Uterus (tissue), 2 donors: Measurements from ENCODE around the gene DNAAF2.

Experiments used
- POLR2A ChIP-seq, 2 donors: fragments of 450-650 bp; IDR thresholded peaks; one replicate each; pipeline ENCODE4 v1.6.1; 2016; ENCODE audit warnings: antibody characterized with exemption in 2 of 2, mild to moderate bottlenecking in 1 of 2, moderate library complexity in 1 of 2
- TF ChIP-seq, protein P1 (sequence below), 4 experiments: fragments of 200-600 bp in 2 of 4; fragments of 450-650 bp in 2 of 4; sonication (generic) in 2 of 4; IDR thresholded peaks; one replicate each; pipeline ENCODE4 v1.5.1; 2016 to 2019; ENCODE audit warnings: antibody characterized with exemption in 4 of 4, mild to moderate bottlenecking in 2 of 4, moderate library complexity in 1 of 4

DNA sequence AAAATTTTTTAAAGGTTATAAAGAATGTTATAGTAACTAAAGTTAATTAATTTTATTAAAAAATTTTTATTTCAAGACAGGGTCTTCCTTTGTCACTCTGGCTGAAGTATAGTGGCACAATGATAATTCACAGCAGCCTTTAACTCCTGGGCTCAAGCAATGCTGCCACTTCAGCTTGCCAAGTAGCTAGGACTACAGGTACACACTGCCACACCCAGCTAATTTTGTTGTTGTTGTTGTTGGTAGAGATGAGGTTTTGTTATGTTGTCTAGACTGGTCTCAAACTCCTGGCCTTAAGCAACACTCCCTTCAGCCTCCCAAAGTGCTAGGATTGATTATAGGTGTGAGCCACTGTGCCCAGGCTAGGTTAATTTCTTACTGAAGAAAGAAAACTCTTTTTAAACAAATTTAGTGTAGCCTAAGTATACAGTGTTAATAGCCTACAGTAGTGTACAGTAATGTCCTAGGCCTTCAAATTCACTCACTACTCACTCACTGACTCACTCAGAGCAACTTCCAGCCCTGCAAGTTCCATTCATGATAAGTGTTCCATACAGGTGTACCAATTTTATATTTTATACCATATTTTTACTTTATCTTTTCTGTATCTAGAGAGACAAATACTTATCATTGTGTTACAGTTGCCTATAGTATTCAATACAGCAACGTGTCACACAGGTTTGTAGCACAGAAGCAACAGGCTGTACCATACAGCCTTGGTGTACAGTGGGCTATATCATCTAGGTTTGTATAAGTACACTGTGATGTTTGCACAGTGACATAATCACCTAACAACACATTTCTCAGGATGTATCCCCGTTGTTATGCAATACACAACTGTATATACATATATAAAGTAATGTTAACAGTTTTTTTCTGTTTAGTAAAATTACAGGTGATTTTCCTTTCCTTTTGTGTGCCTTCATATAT is 24.7 kb upstream of the DNAAF2 start:
- TF ChIP-seq, protein P1, sequence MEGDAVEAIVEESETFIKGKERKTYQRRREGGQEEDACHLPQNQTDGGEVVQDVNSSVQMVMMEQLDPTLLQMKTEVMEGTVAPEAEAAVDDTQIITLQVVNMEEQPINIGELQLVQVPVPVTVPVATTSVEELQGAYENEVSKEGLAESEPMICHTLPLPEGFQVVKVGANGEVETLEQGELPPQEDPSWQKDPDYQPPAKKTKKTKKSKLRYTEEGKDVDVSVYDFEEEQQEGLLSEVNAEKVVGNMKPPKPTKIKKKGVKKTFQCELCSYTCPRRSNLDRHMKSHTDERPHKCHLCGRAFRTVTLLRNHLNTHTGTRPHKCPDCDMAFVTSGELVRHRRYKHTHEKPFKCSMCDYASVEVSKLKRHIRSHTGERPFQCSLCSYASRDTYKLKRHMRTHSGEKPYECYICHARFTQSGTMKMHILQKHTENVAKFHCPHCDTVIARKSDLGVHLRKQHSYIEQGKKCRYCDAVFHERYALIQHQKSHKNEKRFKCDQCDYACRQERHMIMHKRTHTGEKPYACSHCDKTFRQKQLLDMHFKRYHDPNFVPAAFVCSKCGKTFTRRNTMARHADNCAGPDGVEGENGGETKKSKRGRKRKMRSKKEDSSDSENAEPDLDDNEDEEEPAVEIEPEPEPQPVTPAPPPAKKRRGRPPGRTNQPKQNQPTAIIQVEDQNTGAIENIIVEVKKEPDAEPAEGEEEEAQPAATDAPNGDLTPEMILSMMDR (IDR thresholded peaks at IDR 0.05), result no peak
- no peak for TF ChIP-seq POLR2A (IDR thresholded peaks at IDR 0.05)
